GM18868 (cell line): ENCODE measurements around the gene SLC6A17.

Experiments used
- ATAC-seq: cut with Tn5 transposase; IDR thresholded peaks from one replicate; pipeline ENCODE4 v1.9.1; 2021; ENCODE audit warnings: mild to moderate bottlenecking, moderate library complexity; ENCODE audit not compliant: unreplicated experiment

The SLC6A17 gene

GRCh38 chr1:110215621-110216515 lies 65.6 kb downstream of the SLC6A17 start:
- ATAC-seq: no peak

DNA sequence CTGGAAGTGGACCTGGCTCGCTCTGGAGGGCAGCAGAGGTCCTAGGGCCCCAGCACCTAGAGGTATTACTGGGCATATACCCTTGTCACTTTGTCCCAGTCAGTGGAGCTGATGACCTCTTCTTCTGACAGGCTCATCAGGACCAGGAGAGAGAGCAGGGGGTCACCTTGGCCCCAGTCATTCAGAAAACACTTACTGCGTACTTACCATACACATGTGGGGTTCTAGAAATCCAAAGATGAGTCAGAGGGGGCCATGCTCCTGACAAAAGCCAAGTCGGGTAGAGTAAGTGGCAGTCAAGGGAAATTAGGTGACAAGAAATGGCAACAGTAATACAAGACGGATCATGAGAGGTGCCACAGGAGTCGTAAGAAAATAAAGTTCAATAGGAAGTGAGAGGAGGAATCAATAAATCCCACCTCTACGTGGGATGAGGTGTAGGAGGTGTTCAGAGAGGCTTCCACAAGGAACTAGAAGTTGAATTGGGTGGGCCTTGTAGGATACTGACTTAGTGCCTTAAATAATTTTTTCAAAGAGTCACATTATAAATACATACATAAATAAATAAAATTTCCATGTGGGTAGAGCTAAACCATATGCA lies 66.7 kb downstream of the SLC6A17 start:
- no peak for ATAC-seq

DNA sequence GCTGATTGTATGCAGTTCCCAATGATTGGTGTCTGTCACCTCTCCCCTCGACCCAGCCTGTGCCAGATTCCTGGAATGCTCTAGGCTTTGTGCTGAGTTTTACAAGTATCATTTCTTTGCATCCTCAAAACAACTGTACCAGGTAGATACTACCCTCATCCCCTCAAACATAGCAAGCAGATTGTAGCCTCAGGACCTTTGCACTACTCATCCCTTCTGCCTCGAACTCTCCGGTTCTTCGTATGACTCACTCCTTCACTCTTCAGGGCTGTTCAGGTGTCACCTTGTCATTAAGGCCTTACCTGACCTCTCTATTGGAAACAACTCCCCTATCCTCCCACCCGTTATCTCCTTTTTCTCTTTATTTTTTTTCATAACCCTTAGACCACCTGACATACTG lies 67.8 kb downstream of the SLC6A17 start:
- no peak for ATAC-seq

DNA sequence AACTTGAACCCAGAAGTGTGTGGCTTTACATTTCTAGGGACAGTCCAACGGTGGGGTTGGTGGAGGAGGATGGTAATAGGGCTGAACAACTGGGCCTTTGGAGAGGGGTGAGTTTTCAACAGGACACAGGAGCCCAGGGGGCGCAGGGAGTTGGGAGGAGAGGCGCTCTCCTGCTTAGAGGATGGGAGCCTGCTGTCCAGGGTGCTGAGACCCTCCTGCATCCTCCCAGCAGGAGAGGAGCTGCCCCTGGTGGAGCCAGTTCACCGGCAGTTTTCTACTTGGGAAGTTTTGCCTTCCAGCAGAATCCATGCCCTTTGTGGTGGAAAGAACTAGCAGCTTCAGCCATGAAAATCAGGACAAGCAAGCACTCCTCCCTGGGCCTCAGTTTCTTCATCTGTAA lies 68.4 kb downstream of the SLC6A17 start:
- ATAC-seq: no peak

DNA sequence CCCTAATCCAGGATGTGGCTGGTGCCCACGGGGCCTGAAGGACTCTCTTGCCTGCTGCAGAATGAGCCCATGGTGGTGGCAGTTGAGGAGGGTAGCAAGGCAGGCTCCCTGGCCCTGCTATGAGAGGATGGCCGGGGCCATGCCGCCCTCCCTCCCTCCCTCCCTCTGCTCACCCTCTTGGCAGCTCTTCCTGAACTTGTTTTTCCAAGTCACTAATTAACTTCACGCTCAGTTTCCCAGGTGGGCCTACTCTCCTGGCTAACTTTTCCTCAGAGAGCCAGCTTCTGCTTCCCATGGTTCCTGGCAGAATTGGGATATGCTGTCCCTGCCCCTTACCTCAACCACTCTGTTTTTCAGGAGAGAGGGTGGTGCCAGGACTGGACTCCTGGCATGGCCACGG lies 70.0 kb downstream of the SLC6A17 start:
- ATAC-seq: no peak

- no peak for ATAC-seq
These were observed 70.8 kb downstream of the SLC6A17 start for GRCh38 chr1:110221119-110221518.

- no peak for ATAC-seq
These were observed 72.8 kb downstream of the SLC6A17 start for GRCh38 chr1:110223127-110223526.

- no peak for ATAC-seq
These were observed 73.3 kb downstream of the SLC6A17 start for GRCh38 chr1:110223581-110223980.

- ATAC-seq: no peak
These were observed 74.1 kb downstream of the SLC6A17 start for GRCh38 chr1:110224240-110224995.

- ATAC-seq: no peak
These were observed 74.9 kb downstream of the SLC6A17 start for GRCh38 chr1:110225212-110225611.

DNA sequence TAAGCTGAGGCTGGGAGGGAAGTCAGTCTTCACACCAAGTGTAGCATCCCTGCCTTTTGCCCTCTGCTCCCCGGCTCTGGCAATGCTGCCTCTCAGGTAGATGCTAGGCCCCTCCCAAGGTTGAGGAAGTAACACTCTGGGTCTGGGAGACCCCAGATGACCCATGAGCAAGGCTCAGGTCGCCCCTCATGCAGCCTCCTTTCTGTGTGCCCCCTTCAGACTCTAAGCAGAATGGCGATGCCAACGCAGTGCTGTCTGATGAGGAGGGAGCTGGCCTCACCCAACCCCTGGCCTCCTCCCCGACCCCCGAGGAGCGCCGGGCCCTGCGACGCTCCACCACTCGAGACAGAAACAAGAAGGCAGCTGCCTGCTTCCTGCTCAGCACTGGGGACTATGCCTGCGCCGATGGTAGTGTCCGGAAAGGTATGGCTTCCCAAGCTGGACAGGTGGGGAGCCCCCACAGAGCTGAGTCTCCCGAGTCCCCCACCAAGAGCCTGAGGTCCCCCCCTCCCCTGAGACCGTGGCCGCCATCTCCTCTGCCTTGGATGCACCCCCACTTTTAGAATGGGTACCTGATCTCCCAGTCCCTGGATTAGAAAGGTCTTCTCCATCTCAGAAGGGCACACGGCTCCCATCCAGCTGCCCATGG lies 75.6 kb downstream of the SLC6A17 start:
- no peak for ATAC-seq

DNA sequence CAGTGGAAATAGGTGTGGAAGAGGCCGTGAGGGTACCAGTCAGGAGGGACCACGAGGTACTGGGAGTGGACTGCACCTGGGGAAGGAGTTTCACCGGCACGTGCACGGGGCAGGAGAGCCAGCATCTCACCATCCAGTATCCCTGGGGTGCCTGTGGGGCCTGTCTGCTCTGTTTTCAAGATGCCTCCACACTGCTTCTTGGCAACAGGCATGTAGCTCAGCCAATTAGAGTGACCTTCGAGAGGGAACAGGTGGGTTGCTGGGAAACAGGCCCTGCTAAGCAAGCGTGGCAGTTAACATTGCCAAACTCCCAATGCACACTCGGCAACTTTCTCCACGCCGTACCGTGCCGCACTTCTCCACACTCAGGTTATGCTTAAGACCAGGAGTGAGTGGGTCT lies 77.5 kb downstream of the SLC6A17 start:
- ATAC-seq: no peak

DNA sequence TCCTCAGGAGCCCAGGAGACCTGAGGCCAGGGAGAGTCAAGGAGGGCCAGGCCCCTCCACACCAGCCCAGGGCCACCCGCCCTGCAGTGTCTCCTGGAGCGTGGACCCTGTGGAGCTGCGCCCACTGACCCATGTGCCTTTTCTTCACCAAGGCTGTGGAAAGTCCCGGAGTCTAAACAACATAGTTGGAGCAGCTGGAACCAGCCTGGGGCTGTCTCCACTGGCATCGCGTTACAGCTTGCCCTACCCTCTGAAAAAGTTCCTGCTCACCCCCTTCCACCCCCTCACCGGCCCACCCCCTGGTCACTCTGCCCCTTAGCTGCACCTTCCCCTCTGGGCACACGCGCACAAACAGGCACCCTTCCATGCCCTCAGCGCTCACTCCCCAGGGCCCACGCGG lies 78.1 kb downstream of the SLC6A17 start:
- ATAC-seq: no peak

DNA sequence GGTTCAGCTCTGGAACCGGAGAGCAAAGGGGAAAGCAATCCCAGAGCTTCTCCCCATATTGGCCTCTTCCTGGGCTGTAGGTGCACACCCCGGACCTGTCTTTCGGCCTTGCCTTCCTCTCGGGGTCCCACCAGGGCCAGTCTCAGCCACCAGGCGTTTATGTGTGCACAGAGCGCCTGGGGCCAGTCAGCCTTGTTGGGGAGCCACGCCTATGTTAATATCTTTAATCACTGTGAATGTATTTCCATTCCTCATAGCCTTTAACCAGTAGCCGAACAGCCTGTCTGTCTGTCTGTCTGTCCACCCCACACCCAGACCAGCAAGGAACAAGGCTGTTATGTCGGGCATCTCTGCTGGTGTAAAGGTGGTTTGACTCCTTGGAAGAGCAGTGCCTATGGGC lies 78.6 kb downstream of the SLC6A17 start:
- no peak for ATAC-seq

GRCh38 chr1:110229348-110230001 lies 79.2 kb downstream of the SLC6A17 start:
- no peak for ATAC-seq

DNA sequence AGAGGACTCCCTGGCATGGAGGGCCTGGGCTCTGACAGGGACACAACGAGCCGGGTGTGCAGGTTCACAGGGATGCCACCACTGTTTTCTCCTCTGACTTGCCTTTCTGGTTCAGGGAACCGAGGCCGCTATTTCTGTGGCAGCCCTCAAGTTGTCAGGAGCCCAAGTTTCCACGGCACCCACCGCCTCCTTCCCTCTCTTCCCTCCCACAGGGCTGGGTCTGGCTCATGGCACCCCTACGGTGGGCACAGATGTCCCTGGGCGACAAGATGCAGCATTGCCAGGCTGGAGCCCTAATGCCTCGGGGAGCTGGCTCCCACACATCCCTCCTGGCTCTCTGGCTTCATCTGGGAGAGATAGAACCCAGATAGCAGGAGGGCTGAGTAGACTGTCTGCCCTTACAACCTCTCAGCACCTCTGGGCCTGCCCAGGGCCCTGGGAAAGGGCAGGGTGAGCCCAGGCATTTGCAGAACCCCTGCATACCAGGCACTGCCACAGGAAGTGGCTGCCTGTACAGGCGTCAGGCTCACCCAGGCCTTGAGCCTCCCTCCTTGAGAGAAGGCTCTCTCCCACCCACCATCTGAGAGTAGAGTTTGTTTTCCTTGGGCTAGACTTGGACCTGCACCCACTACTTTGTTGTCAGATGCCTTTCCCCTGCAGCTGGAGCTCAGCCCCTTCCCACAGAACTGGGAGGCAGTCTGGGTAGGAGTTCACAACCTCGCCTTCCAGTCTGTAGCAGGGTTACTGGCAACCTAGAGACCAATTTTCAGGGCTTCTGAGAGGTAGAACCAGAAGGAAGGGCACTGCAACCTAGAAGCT lies 80.3 kb downstream of the SLC6A17 start:
- ATAC-seq: no peak

DNA sequence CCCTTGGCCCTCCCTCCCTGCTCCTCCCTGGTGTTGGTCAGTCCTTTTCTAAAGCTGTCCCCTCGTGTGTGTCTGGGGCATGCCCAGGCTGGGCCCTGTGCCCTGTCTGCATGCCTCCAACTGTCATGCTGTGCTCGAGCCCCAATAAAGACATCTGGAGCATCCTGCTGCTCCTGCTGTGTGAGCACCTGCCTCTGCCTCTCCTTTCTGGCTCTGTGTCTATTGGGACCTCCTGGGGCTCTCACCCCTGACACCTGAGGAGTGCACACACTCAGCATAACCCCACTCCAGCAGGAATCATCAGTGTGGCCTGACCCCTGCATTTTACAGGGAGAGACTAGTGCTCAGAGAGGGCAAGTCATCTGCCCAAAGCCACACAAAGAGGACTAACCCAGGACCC lies 83.6 kb downstream of the SLC6A17 start:
- ATAC-seq: no peak

GRCh38 chr1:110234691-110235090 lies 84.4 kb downstream of the SLC6A17 start:
- ATAC-seq: no peak

DNA sequence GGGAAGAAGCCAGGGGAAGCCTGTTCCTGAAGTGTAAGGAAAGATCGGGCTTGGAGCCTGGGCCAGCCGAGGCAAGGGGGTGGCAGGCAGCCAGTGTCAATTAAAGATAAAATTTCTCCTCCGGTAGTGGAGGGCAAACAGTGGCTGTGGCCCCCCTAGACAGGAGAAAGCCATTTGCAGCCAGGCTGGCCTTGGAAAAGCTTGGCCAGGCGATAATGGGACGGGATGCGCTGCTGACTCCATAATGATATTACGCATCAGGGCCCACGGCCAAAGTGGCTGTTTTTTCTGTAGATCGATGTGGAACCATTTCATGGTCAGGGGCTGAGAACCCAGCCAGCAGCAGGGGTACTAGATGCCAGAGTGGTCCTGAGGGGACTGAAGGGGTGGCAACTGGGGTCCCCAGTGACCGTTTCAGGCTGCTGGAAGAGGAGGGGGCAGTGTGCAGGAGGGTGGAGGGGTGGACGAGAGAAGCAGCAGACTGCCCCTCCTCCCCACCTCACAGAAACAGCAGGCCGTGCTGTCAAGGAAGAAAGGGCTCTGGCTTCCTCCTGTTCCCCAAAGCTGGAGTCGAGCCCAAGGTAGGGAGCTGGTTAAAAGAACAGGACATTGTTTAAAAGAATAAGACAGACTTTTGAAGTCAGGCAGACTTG lies 85.0 kb downstream of the SLC6A17 start:
- no peak for ATAC-seq
